ENCODE measurements around the gene CIITA. TPM values are rescaled to one million over a fixed set of nuclear protein-coding genes. Genes with fewer than 3 reads are reported as not detected.

CIITA gene
- total RNA-seq, 1 experiment from 2014 or later: not detected

- Histone ChIP-seq H3K4ac (ENCODE audit: low read depth, low read length) (no peak overlapping the region), H3K79me1 (ENCODE audit: insufficient read depth, low read depth, low read length, poor library complexity, severe bottlenecking) (no peaks in the 10 kb centered on the region), H2BK5ac (ENCODE audit: insufficient read length, low read length) (no peak overlapping the region), H4K20me1 (ENCODE audit: control insufficient read depth, insufficient read depth, insufficient read length) (no peaks in the 10 kb centered on the region), H3K27ac (ENCODE audit: insufficient read length, low read depth, low read length) (no peak overlapping the region), H3K18ac (ENCODE audit: insufficient read length, low read depth, low read length) (no peak overlapping the region), H2BK120ac (ENCODE audit: low read depth, low read length, poor library complexity, severe bottlenecking) (no peak overlapping the region), H3K4me2 (ENCODE audit: insufficient read depth, insufficient read length, low read length) (no peak overlapping the region), H3T11ph (ENCODE audit: low read length) (no peak overlapping the region), H2AFZ (ENCODE audit: low read length) (no peak overlapping the region), H4K5ac (ENCODE audit: insufficient read length, low read depth, low read length) (no peak overlapping the region), H4K8ac (replicated peaks; ENCODE audit: insufficient read length, low read depth, low read length) (no peak overlapping the region), H3K4me1 (ENCODE audit: insufficient read depth, low read length) (no peaks in the 10 kb centered on the region), H3K9ac (ENCODE audit: extremely low read depth, insufficient read length, low read length) (no peak overlapping the region), H3K56ac (ENCODE audit: insufficient read length, low read depth, low read length) (no peak overlapping the region), H3K23me2 (ENCODE audit: insufficient read length, low read depth, low read length, poor library complexity, severe bottlenecking) (no peaks in the 10 kb centered on the region), H2BK12ac (ENCODE audit: insufficient read length, low read depth, low read length) (no peak overlapping the region), H2BK15ac (ENCODE audit: low read depth, low read length) (no peak overlapping the region), H3K9me3 (ENCODE audit: control insufficient read depth, low read depth, low read length) (no peaks in the 10 kb centered on the region), H3K23ac (ENCODE audit: insufficient read length, low read depth, low read length) (no peak overlapping the region), H4K91ac (ENCODE audit: insufficient read length, low read depth, low read length) (no peak overlapping the region), H2AK5ac (ENCODE audit: insufficient read length, low read length) (no peak overlapping the region), H3K14ac (ENCODE audit: insufficient read depth, low read length) (no peak overlapping the region), H2BK20ac (ENCODE audit: low read depth, low read length, poor library complexity, severe bottlenecking) (no peak overlapping the region), H3K79me2 (ENCODE audit: insufficient read depth, low read length) (no peaks in the 10 kb centered on the region), H3K27me3 (ENCODE audit: insufficient read depth, low read length) (no peaks in the 10 kb centered on the region)
- WGBS (ENCODE audit: extremely low coverage, insufficient read length, low lambda C conversion rate): no CpG with 5 or more reads among the region's 3 CpGs
- DNase-seq: no peak
- H3K4me1 Mint-ChIP-seq: peaks cover 9 to 29% of the 10 kb centered on the region in 2 experiments
- no peaks in the 10 kb centered on the region for H3K27me3 Mint-ChIP-seq (ENCODE audit: low read depth)
- H3K4me3 Mint-ChIP-seq: no peak overlapping the region
- H3K9me3 Mint-ChIP-seq: no peaks in the 10 kb centered on the region
- no peak for TF ChIP-seq CTCF (conservative IDR thresholded peaks at IDR 0.05)
- no peak overlapping the region for H3K27ac Mint-ChIP-seq
- peaks cover 0 to 12% (median 0%) of the 10 kb centered on the region in 3 experiments; a peak in 2 of 7 replicates for H3K36me3 Mint-ChIP-seq (ENCODE audit: insufficient read depth in 1 of 3, low read depth in 3 of 3)
Measured at GRCh38 chr16:10980813-10981212, 103.8 kb downstream of the CIITA start.
